Body of pancreas (tissue), 4 donors: ENCODE data around the gene FAM107B. TPM values are rescaled to one million over a fixed set of nuclear protein-coding genes. Genes with fewer than 3 reads are reported as not detected.
A peak's percentile ranks its signal among the peaks of the same experiment; 100 is the strongest.

Experiments
- ATAC-seq: fragments of 150-250 bp; one replicate; pipeline ENCODE4 v1.9.1; 2016
- DNase-seq, 4 donors: peaks; one replicate each; pipeline ENCODE4 v3.0.0-alpha.2; 2019
- H3K27ac ChIP-seq, 4 donors: fragments of 200-600 bp; sonication (generic); 1 replicate in 3 of 4; 2 replicates in 1 of 4; pipeline versions ENCODE4 v1.5.1 to v1.6.1; 2016 to 2019; ENCODE audit warnings: mild to moderate bottlenecking in 1 of 4, mixed read lengths in 1 of 4, moderate library complexity in 1 of 4
- H3K27me3 ChIP-seq, 2 donors: fragments of 200-600 bp; sonication (generic); one replicate each; pipeline ENCODE4 v1.6.0; 2016; ENCODE audit warnings: mild to moderate bottlenecking in 1 of 2
- H3K36me3 ChIP-seq, 2 donors: fragments of 200-600 bp; sonication (generic); replicated peaks in 1 of 2; 2 replicates each; pipeline ENCODE4 v1.5.1; 2016; ENCODE audit warnings: low read depth in 2 of 2; ENCODE audit not compliant: insufficient read depth in 1 of 2
- H3K4me1 ChIP-seq: fragments of 200-600 bp; sonication (generic); one replicate; pipeline ENCODE4 v1.6.0; 2016
- H3K4me3 ChIP-seq, 2 donors: fragments of 200-600 bp; sonication (generic); 1 replicate in 1 of 2; 2 replicates in 1 of 2; pipeline ENCODE4 v1.5.1; 2016 to 2019
- H3K9me3 ChIP-seq, 3 donors: fragments of 200-600 bp; sonication (generic); 1 replicate in 2 of 3; 2 replicates in 1 of 3; pipeline ENCODE4 v1.5.1; 2016
- POLR2A ChIP-seq, 3 donors: fragments of 450-650 bp; IDR thresholded peaks; one replicate each; pipeline ENCODE4 v1.6.1; 2016; ENCODE audit warnings: antibody characterized with exemption in 3 of 3, mild to moderate bottlenecking in 2 of 3
- WGBS, 2 donors: methylation state at CpG; one replicate each; pipeline ENCODE4 v1.1.5; 2017; 5-methylcytosine and 5-hydroxymethylcytosine counted together
- intact Hi-C: fragments of 100-400 bp; cut with DNase I; formaldehyde crosslinking; loops from one replicate; pipeline ENCODE4 v1.15.1; 2023
- total RNA-seq, 2 donors: library from RNA; depleted of rRNA; stranded (reverse); fragments of >200 nt; gene quantifications; one replicate each; pipeline ENCODE4 v1.1.0, GENCODE V29; 2016
- TF ChIP-seq, protein P1 (sequence below), 7 experiments: fragments of 450-650 bp in 4 of 7; fragments of 200-600 bp in 3 of 7; sonication (generic) in 3 of 7; IDR thresholded peaks; one replicate each; pipeline ENCODE4 v1.5.1; 2016 to 2019; ENCODE audit warnings: antibody characterized with exemption in 7 of 7

FAM107B gene
- total RNA-seq, 2 donors from 2014 or later: 19.4 to 45.9 TPM

DNA sequence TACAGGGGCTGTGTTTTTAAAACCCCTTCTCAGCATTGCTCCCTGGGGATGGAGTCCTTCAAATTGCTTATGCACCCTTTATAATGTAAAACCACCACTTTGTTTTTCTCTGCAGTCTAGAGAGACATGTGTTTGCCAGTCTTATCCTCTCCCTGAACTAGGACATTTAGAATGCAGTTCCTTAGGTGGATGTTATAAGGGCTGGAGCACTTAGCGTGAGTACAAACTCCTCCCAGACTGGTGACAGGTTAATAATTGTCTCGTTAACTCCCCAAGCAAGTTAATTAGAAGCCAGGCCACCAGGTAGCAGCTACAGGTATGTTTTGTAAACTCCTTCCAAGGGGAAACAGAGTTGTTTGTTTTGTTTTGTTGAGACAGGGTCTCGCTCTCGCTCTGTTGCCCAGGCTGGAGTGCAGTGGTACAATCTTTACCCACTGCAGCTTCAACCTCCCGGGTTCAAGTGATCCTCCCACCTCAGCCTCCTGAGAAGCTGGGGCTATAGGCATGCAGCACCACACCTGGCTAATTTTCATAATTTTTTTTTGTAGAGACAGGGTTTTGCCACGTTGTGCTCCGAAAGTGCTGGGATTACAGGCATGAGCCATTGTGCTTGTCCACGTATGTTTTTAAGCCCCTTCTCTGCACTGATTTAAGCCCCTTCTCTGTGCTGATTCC lies 100.2 kb downstream of the FAM107B start:
- 11 to 16% methylated on average over 7 to 8 of the region's 8 CpGs for WGBS, 2 donors
- intact Hi-C loops: loop anchor here (10.0 kb wide), 1 partner anchor 60 kb away; no protein-coding TSS in a partner anchor
- H3K9me3 ChIP-seq: no peaks in the 10 kb centered on the region
- no peaks in the 10 kb centered on the region for H3K36me3 ChIP-seq
- peak; percentile 39 to 69 (median 58) for DNase-seq
- H3K4me3 ChIP-seq: no peak overlapping the region
- peaks cover 26% of the 10 kb centered on the region for H3K4me1 ChIP-seq
- H3K27ac ChIP-seq: peak overlapping the region; percentile 40 to 77 (median 72)
- peak in 2 of 3 donors; percentile 19 to 32 for TF ChIP-seq POLR2A (IDR thresholded peaks at IDR 0.05)
- TF ChIP-seq, protein P1, sequence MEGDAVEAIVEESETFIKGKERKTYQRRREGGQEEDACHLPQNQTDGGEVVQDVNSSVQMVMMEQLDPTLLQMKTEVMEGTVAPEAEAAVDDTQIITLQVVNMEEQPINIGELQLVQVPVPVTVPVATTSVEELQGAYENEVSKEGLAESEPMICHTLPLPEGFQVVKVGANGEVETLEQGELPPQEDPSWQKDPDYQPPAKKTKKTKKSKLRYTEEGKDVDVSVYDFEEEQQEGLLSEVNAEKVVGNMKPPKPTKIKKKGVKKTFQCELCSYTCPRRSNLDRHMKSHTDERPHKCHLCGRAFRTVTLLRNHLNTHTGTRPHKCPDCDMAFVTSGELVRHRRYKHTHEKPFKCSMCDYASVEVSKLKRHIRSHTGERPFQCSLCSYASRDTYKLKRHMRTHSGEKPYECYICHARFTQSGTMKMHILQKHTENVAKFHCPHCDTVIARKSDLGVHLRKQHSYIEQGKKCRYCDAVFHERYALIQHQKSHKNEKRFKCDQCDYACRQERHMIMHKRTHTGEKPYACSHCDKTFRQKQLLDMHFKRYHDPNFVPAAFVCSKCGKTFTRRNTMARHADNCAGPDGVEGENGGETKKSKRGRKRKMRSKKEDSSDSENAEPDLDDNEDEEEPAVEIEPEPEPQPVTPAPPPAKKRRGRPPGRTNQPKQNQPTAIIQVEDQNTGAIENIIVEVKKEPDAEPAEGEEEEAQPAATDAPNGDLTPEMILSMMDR (IDR thresholded peaks at IDR 0.05): peak in 2 of 7 experiments; percentile 12 to 26
- peak; percentile 96 for ATAC-seq
- H3K27me3 ChIP-seq: no peaks in the 10 kb centered on the region

- DNase-seq (no peak), ATAC-seq (no peak)
- H3K27me3 ChIP-seq: no peaks in the 10 kb centered on the region
- no peak overlapping the region for H3K4me3 ChIP-seq
- peaks cover 26% of the 10 kb centered on the region for H3K4me1 ChIP-seq
- no peaks in the 10 kb centered on the region for H3K9me3 ChIP-seq
- peak overlapping the region in 2 of 4 donors; percentile 75 to 77 for H3K27ac ChIP-seq
- WGBS, 2 donors: 48 to 49% methylated on average over 9 of the region's 9 CpGs
- H3K36me3 ChIP-seq: no peaks in the 10 kb centered on the region
- intact Hi-C loops: loop anchor here (10.0 kb wide), 1 partner anchor 59 kb away; no protein-coding TSS in a partner anchor
- no peak for TF ChIP-seq POLR2A (IDR thresholded peaks at IDR 0.05)
- TF ChIP-seq, protein P1 (IDR thresholded peaks at IDR 0.05): no peak
Observed at GRCh38 chr10:14673189-14673861, 101.4 kb downstream of the FAM107B start.

- intact Hi-C loops: loop anchor here (10.0 kb wide), 1 partner anchor 57 kb away; no protein-coding TSS in a partner anchor
- WGBS, 2 donors: 87% methylated on average over 6 of the region's 6 CpGs
- TF ChIP-seq, protein P1 (IDR thresholded peaks at IDR 0.05): no peak
- no peak for TF ChIP-seq POLR2A (IDR thresholded peaks at IDR 0.05)
- DNase-seq: no peak
- no peaks in the 10 kb centered on the region for H3K9me3 ChIP-seq
- no peak overlapping the region for H3K4me3 ChIP-seq
- H3K4me1 ChIP-seq: peaks cover 26% of the 10 kb centered on the region
- no peak overlapping the region for H3K27ac ChIP-seq
- ATAC-seq: no peak
- H3K27me3 ChIP-seq: no peaks in the 10 kb centered on the region
- no peaks in the 10 kb centered on the region for H3K36me3 ChIP-seq
Observed at GRCh38 chr10:14671386-14671831, 103.3 kb downstream of the FAM107B start.

DNA sequence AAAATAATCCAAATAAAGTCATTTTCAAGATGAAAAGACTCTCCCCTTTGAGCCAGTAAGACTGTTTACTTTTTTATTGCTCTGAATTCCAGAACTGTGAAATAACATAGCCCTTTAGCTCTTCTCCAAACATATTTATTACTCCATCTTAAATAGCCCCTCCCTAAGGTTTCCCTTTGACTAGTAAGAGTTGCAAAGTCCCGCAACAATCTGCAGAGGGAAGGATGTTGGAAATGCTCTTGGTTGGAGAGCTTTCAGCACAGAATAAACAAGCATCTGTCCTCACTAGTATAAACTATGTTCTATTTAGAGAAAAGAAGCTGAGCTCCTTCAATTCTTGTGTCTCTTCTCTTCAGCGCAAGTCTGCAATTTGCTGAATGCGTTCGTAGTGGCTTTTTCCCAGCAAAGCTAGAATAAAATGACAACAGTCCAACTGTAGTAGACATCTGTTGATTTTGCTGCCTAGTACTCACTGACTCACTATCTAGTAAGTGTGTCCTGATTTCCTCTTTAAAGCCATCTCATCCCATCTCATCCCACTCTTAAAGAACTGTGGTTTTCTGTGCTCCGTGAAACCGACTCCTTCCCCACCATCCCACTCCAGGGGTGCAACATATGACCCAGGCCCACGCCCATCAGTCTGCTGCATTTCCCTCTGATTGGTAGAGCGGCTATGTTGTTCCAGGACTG lies 104.0 kb downstream of the FAM107B start:
- no peak for ATAC-seq
- Histone ChIP-seq H3K9me3 (no peaks in the 10 kb centered on the region), H3K4me1 (peaks cover 26% of the 10 kb centered on the region), H3K27me3 (no peaks in the 10 kb centered on the region), H3K4me3 (no peak overlapping the region), H3K36me3 (no peaks in the 10 kb centered on the region), H3K27ac (no peak overlapping the region)
- WGBS, 2 donors: 76 to 89% methylated on average over 8 of the region's 8 CpGs
- TF ChIP-seq, protein P1 (IDR thresholded peaks at IDR 0.05): no peak
- no peak for TF ChIP-seq POLR2A (IDR thresholded peaks at IDR 0.05)
- intact Hi-C loops: loop anchor here (10.0 kb wide), 1 partner anchor 56 kb away; no protein-coding TSS in a partner anchor
- no peak for DNase-seq
